BE2C (cell line): ENCODE measurements around the gene NPHP1.
"Not testable (repeated sequence)": the region's sequence is repeated elsewhere in the genome, so short reads cannot be mapped to it uniquely, and the experiment has no call there.

Experiments
- DNase-seq: peaks from one replicate; pipeline ENCODE4 v3.0.0-alpha.2; 2020
- H3K27me3 ChIP-seq: fragments of 250-450 bp; sonication (Bioruptor Pico); 2 replicates; pipeline ENCODE4 v1.5.1; 2020; ENCODE audit warnings: mild to moderate bottlenecking
- H3K36me3 ChIP-seq: fragments of 250-450 bp; sonication (Bioruptor Pico); 2 replicates; pipeline ENCODE4 v1.5.1; 2020; ENCODE audit warnings: mild to moderate bottlenecking
- H3K4me1 ChIP-seq: fragments of 250-450 bp; sonication (Bioruptor Pico); 2 replicates; pipeline ENCODE4 v1.5.1; 2020
- H3K4me3 ChIP-seq: 2 replicates; pipeline ENCODE4 v1.5.1; 2011; ENCODE audit warnings: low read depth, low read length
- H3K9me3 ChIP-seq: fragments of 250-450 bp; sonication (Bioruptor Pico); 2 replicates; pipeline ENCODE4 v1.5.1; 2020
- TF ChIP-seq, protein P1 (sequence below): IDR thresholded peaks from 2 replicates; pipeline ENCODE4 v1.5.1; 2012; ENCODE audit warnings: mild to moderate bottlenecking, low read depth, low read length

The NPHP1 gene

DNA sequence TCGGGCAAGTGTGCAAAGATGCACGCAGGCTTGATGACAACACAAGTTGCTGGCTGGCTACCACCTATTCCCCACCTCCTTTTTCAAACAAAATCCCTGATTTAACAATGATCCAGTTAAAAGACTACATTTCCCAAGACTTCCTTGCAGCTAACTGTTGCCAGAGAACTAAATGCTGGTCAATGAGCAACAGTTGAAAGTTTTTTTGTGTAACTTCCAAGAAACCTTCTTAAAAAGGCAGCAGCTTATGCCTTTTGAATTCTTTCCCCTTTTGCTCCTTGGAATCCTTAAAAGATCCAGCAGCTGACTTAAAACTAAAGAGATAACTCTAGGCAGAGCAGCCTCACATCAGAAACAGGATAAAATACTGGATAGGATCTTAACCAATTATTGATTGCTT is 38.5 kb downstream of the NPHP1 start:
- H3K4me1 ChIP-seq = no peaks in the 10 kb centered on the region
- TF ChIP-seq, protein P1, sequence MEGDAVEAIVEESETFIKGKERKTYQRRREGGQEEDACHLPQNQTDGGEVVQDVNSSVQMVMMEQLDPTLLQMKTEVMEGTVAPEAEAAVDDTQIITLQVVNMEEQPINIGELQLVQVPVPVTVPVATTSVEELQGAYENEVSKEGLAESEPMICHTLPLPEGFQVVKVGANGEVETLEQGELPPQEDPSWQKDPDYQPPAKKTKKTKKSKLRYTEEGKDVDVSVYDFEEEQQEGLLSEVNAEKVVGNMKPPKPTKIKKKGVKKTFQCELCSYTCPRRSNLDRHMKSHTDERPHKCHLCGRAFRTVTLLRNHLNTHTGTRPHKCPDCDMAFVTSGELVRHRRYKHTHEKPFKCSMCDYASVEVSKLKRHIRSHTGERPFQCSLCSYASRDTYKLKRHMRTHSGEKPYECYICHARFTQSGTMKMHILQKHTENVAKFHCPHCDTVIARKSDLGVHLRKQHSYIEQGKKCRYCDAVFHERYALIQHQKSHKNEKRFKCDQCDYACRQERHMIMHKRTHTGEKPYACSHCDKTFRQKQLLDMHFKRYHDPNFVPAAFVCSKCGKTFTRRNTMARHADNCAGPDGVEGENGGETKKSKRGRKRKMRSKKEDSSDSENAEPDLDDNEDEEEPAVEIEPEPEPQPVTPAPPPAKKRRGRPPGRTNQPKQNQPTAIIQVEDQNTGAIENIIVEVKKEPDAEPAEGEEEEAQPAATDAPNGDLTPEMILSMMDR = no peak
- no peaks in the 10 kb centered on the region for H3K9me3 ChIP-seq
- no peaks in the 10 kb centered on the region for H3K27me3 ChIP-seq
- H3K4me3 ChIP-seq = no peak overlapping the region
- DNase-seq = no peak
- H3K36me3 ChIP-seq = no peaks in the 10 kb centered on the region

DNA sequence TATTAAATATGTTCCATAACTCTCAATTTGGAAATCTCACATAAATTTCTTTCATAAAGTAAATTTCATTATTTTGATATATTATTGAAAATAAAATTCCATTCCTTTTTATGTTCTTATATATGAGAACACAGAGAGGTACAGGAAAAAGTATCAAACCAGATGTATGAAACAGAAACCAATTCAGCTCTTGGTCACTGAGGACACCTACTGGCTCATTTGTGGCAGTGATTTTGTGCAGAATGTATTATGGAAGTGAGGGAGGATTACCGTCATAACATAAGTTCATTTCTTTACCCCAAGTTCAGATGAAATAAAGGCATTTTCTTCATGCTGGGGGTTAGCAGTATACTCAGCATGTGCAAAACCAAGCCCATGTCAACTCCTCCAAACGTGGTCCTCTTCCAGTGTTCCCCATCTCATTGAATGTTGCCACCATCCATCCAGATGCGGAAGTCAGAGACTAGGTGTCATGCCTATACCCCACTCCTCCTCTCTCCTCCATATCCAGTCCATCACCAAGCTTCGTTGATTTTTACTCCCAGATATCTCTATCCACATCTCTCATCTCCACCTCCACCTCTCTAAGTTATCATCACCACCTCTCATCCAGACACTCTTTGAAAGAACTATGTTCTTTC is 47.5 kb downstream of the NPHP1 start:
- H3K4me1 ChIP-seq = no peaks in the 10 kb centered on the region
- H3K27me3 ChIP-seq = no peaks in the 10 kb centered on the region
- no peak overlapping the region for H3K4me3 ChIP-seq
- no peaks in the 10 kb centered on the region for H3K36me3 ChIP-seq
- H3K9me3 ChIP-seq = no peaks in the 10 kb centered on the region
- no peak for DNase-seq
- TF ChIP-seq, protein P1 = peak; percentile 65

DNA sequence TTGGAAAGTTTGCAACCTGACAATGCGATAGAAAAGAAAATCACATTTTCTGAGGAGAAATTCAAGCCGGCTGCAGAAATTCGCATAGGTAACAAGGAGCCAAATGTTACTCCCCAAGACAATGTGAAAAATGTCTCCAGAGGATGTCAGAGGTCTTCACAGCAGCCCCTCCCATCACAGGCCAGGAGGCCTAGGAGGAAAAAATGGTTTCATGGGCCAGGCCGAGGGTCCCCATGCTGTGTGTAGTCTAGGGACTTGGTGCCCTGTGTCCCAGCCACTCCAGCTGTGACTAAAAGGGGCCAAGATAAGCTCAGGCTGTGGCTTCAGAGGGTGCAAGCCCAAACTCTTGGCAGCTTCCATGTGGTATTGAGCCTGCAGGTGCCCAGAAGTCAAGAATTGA is 50.0 kb downstream of the NPHP1 start:
- H3K36me3 ChIP-seq, DNase-seq, H3K27me3 ChIP-seq, H3K9me3 ChIP-seq, H3K4me3 ChIP-seq, H3K4me1 ChIP-seq: not testable (repeated sequence)

DNA sequence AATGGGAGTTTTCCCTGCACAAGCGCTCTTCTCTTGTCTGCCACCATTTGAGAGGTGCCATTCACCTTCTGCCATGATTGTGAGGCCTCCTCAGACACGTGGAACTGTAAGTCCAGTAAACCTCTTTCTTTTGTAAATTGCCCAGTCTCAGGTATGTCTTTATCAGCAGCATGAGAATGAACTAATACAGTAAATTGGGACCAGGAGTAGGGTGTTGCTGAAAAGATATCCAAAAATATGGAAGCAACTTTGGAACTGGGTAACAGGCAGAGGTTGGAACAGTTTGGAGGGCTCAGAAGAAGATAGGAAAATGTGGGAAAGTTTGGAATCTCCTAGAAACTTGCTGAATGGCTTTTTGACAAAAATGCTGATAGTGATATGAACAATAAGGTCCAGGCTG is 50.6 kb downstream of the NPHP1 start:
- DNase-seq, H3K36me3 ChIP-seq, H3K27me3 ChIP-seq, H3K4me1 ChIP-seq, H3K9me3 ChIP-seq, H3K4me3 ChIP-seq: not testable (repeated sequence)

DNA sequence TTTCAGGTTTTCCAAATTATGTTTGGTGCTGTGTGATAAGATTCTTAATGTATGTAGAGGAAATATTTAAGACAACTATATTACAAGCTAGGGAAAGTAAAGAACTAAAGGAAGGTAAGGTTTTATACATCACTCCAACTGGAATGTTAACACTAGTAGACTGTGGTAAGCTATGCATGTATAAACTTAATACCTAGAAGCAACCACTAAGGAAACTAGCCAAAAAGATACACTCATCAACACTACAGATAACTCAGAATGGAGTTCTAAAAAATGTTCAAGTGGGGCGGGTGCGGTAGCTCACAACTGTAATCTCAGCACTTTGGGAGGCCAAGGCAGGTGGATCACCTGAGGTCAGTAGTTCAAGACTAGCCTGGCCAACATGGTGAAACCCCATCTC is 51.4 kb downstream of the NPHP1 start:
- H3K4me3 ChIP-seq = no peak overlapping the region
- no peak for DNase-seq

DNA sequence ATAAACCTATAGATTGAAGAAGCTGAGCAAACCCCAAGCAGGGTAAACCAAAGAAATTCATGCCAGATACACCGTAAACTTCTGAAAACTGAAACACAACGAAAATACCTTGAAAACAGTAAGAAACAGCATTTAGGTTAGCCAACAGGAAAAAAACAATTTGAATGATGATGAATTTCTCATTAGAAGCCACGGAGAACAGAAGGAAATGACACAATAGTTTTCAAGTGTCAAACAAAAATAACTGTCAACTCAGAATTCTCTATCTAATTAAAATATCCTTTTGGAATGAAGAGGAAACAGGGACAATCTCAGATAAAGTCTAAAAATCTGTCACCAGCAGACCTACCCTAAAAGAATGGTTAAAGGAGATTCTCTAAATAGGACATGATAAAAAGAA is 51.9 kb downstream of the NPHP1 start:
- TF ChIP-seq, protein P1 = no peak
- no peaks in the 10 kb centered on the region for H3K27me3 ChIP-seq

More for the DNA sequence above, 51.4 kb downstream of the NPHP1 start:
- no peaks in the 10 kb centered on the region for H3K36me3 ChIP-seq
- H3K4me1 ChIP-seq = no peaks in the 10 kb centered on the region
- TF ChIP-seq, protein P1 = no peak
- H3K27me3 ChIP-seq = no peaks in the 10 kb centered on the region
- no peaks in the 10 kb centered on the region for H3K9me3 ChIP-seq

DNA sequence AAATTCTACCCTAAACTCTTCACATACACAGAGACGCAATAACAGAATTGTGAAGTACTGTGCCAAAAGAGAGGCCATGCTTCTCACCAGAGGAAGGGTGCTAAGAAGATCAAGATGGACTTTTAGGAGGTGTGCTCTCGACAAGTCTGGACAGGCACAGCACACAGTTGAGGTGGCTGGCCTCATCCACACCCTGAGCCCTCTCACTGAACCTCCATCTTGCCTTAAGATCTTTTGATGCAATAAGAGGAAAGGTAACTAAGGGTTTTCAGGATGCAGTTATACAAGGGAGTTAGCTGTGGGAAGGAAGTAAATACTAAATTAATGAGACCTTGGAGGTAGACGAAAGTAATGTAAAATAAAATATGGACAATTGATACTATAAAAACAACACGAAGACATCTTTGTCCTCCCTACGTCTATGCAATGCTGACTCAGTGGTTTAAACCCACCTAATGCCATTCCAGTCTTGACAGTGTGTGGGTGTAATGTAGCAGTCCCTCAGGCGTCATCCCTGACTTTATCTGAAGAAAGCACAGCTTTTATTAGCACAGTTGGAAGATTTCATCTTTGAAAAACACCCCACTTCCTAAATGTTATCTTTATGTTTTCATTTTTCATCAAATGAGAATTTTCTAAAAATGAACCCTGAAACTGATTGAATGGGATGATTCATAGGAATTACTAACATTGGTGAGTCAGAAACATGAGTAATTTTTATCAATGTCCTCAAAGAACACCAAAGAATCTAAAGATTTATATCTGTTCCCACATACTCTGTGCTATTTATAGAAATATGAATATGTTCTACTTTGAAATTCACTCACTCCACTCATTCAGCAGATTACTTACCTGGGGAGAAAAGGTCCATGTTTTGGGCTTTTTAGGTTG is 55.2 kb downstream of the NPHP1 start:
- Histone ChIP-seq H3K4me1 (no peaks in the 10 kb centered on the region), H3K9me3 (no peaks in the 10 kb centered on the region), H3K36me3 (no peaks in the 10 kb centered on the region), H3K27me3 (no peaks in the 10 kb centered on the region), H3K4me3 (no peak overlapping the region)
- TF ChIP-seq, protein P1 = no peak
- no peak for DNase-seq

More for the DNA sequence above, 51.9 kb downstream of the NPHP1 start:
- no peak for DNase-seq
- Histone ChIP-seq H3K4me1 (no peaks in the 10 kb centered on the region), H3K9me3 (no peaks in the 10 kb centered on the region), H3K4me3 (no peak overlapping the region), H3K36me3 (no peaks in the 10 kb centered on the region)
